HG03060 (cell line): Measurements from ENCODE around the gene LGR6.

ENCODE experiments used
- ATAC-seq: cut with Tn5 transposase; IDR thresholded peaks from one replicate; pipeline ENCODE4 v1.9.1; 2021; ENCODE audit warnings: low read depth, moderate number of reproducible peaks; ENCODE audit not compliant: unreplicated experiment

The LGR6 gene

GRCh38 chr1:202217516-202217915 lies 23.9 kb downstream of the LGR6 start:
- no peak for ATAC-seq

DNA sequence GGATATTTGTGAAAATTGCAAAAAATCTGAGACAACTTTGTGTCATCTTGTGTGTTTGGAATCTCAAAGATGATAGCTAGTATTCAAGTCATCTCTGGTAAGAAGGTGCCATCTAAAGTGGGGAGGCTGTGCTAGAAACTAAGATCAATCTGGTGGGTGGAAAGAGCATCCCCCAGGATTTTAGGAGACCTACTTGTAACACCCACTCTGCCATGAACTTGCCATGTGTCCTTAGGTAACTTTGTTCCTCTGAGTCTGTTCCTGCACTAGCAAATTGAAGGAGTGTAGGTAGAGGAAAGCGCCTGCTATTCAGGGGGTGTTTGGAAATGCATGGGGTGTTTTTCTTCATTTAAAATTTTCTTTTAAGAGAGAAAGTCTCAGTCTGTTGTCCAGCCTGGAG lies 24.4 kb downstream of the LGR6 start:
- no peak for ATAC-seq

DNA sequence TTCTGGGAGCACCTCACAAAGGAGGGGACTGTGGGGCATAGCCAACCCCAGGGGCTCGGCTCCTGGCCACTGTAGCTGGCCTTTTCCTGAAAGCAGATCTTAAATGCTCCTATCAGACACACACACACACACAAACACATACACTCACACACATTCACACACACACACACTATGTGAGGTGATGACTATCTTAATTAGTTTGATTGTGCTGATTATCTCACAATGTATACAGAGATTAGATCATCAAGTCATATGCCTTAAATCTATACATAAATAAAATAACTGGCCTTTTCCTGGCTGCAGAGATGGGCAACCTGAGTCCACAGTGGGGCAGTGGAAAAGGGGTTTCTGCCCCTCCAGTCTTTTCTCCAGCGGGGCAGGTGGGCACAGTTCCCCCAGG lies 27.1 kb downstream of the LGR6 start:
- no peak for ATAC-seq

DNA sequence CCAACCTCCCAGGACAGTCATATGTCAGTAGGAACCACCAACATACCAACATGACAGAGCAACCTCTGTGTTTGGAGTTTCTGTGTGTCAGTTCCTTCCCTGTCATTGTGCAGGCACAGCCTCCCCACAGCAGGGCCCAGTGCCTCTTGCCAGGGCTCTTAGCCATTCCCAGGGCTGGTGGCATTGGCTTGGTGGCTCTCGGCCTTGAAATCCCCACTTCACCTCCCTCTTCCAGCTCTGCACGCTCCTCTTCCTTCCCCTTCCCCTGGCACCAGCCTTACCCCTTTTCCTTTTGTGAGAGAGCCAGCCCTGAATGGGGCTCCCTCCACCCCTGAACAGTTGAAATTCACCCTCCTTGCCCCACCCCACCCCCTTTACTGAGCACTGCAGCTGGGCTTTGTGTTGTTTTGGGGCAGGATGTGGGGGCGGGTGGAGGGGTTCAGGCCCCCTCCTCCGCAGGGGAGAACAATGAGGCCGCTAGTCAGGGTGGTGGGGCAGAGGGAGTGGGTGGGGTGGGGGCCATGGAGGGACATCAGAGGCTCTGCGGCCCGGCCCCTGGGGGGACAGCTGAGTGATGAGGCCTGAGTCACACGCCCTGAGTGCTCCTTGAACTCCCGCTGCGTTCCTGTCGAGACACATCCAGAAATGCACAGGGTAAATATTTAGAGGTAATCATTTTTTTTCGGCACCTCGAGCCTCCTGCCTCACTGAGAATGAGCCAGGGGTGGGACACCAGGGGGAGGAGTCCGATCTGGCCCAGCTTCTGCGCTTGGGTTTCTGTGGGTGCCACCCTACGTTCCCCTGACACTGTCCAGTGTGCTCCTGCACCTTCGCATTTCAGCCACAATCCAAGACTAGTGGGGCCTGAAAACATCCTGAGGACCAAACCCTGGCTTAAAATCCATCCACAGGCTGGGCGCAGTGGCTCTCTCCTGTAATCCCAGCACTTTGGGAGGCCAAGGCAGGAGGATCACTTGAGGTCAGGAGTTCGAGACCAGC lies 28.6 kb downstream of the LGR6 start:
- no peak for ATAC-seq

GRCh38 chr1:202223121-202223860 lies 29.7 kb downstream of the LGR6 start:
- no peak for ATAC-seq

DNA sequence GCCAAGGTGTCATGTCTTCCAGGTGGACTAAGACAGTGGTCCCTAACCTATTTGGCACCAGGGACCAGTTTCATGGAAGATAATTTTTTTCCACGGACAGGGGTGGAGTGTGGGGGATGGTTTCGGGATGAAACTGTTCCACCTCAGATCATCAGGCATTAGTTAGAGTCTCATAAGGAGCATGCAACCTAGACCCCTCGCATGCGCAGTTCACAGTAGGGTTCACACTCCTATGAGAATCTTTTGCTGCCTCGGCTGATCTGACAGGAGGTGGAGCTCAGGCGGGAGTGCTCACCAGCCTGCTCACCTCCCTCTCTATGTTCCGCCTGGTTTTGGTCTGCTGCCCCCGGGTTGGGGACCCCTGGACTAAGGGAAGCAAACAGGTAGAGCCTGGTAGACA lies 30.9 kb downstream of the LGR6 start:
- no peak for ATAC-seq

DNA sequence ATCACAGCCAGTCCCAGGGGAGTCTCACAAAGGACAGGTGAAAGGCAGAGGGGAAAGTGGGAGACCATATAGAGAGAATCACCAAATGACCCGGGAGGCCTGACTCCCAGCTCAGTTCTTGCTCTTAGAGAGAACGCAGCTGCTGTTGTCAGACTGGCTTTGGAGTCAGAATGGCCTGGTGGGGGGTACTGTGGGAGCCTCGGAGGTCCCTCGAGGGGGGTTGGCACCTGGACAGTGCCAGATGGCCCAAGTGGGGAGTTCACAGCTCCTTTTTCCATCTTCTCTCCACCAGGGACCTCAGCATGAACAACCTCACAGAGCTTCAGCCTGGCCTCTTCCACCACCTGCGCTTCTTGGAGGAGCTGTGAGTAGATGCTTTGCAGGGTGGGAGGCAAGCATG lies 31.5 kb downstream of the LGR6 start:
- no peak for ATAC-seq

DNA sequence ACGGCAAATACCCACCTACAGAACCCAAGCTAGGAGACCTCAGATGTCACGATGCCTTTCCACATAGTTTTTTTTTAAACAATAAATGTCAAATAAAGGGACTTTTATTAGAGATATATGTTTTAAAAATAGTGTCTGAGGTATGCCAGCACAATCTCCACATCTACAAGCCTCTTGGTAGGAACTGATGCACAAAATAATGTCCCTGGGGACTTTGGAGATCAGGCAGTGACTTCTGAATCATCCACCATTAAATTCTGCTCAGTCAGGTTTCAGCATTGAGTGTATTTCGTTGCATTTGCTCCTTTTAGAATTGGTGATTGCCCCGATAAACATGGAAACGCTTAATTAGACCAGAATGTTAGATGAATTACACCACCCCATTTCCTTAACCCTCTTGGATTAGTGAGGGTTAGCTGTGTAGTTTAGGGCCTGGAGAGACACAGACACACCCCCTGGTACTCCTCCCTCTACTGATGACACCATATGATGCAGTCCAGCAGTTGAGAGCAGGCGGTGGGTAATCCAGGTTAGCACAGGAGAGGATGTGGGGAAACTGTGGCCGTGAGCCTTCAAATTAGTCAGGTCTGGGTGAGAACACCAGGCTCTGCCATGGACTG lies 33.6 kb downstream of the LGR6 start:
- no peak for ATAC-seq

DNA sequence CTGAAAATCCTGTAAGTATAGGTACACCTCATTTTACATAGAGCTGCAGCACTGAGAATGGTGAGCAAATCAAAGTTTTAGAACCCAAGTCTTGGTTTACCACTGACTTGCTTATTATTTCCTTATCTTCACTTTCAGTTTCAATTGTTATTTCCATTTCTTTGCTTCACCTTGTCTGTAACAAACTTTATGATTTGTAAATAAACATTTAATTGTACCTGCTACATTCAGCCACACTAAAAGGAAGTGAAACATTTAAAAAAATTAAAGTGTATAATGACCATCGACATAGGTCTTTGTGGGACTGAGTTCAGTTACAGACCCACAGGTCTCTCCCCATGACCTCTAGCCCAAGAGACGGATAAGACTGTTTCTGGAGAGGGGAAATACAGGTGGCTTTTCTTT lies 34.4 kb downstream of the LGR6 start:
- ATAC-seq: no peak

GRCh38 chr1:202228484-202229122 lies 35.0 kb downstream of the LGR6 start:
- ATAC-seq: no peak

GRCh38 chr1:202229376-202229775 lies 35.8 kb downstream of the LGR6 start:
- ATAC-seq: no peak

DNA sequence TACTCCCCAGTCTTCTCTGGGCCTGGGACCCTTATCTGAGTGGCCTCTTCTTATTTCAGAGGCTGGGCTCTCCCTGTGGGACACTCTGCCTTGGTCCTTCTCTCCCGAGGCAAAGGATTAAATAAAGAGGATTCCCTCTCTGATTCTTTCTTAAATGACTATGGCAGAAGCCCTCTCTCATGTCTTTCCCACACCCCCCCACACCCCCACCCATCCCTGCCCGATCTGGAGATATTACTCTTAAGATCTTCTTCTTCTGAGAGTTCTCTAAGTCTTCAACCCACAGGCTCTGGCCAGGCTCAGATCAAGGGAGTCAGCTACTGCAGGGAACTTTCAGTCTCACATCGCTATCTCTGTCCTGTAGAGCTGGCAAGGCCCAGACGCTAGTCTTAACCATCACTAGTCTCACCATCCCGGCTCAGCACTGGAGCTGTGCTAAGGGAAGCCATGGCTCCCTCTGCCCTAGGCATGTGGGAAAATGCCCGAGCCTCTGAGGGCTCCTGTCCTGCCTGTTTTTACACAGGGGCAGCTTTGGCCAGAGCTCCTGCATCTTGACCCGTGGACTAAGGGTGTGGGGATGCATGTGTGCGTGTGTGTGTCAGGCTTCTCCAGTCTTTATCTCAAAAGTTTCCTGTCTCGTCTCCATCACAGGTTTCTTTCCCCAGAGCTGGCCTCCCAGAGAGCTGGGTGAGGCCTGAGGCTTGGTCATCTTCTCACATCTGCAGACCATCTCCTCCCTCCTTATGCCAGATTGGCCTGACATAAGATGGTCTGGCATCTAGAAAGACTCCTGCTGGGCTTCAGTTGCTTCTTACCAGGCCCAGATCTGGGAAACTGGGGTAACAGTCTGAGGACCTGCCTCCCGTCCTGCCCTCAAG lies 36.7 kb downstream of the LGR6 start:
- no peak for ATAC-seq

GRCh38 chr1:202230939-202231645 lies 37.5 kb downstream of the LGR6 start:
- no peak for ATAC-seq

DNA sequence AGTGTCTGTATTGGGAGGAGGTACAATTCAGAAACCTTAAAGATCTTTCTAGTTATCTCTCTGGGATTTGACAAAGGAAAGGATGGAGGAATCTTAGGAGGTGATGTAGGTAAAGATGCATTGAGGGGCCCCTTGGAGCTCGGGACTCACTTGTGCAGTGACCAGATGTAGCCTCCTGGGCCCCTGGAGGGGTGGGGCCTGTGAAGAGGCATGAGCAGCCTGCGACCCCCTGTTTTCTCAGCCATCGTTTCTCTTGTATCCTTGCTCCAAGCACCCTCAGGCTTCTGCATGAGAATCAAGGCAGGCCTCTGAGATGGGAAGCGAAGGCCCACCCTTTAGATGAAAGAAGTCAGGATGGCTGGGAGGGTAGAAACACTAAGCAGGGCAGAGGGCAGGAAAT lies 39.6 kb downstream of the LGR6 start:
- no peak for ATAC-seq

GRCh38 chr1:202233804-202234203 lies 40.2 kb downstream of the LGR6 start:
- ATAC-seq: no peak

DNA sequence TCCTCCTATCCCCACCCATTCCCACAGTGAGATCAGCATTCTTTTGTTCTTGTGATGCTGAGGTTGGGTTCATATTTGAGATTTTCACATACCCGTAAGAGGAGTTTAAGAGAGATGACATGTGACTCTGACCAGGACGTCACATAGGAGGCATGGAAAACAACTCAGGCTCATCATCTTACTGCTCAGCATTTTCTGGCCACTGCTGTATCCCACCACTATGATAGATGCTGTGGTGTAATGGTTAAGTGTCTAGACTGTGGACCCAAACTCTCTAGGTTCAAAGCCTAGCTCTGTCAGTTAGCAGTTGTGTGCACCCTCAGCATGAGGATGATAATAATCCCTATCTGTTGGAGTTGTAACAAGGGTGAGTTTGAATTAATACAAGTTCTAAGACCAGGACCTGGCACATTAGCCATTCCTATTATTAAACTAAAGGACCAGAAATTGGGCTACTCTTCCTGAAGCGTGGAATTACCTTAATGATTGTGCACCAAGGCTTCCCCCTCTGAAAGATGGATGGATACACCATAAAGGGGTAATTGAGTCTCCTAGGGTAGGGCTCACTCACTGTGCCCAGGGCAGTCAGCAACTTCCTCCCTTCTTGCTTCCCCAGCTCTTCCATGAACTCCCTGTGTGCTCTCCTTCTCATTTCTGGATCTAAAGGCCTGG lies 40.9 kb downstream of the LGR6 start:
- no peak for ATAC-seq

DNA sequence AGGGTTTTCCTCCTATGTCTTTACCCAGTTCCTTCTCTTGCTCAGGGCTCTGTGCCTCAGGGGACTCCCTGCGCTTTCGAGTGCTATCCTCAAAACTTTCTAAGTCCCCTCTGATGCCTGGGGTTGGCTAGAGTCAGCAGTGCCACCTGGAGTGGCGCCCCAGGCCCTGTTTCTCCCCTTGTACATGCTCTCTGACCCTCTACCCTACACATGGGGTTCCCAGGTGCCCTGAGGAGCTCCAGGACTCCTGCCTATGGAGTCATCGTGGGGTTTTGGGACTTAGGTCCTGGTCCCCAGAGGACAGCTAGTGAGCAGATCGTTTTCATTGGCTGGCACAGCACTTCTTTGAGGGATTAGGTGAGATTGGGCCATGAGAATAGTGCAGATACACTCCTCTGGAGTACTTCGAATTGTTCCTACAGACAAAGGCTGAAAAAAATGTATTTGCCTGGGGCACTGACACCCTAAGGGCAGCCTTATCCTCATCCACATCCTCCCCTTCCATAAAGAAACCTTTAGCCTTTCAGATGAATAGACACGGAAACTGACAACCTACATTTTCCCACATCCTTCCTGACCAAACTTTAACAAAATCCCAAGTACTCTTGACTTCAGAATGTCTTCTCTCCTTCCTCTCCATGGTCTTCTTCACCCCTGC lies 41.5 kb downstream of the LGR6 start:
- ATAC-seq: no peak
